ENCODE measurements around the gene CELA3B. TPM values are rescaled to one million over a fixed set of nuclear protein-coding genes. Genes with fewer than 3 reads are reported as not detected.
"Not testable (repeated sequence)": the region's sequence is repeated elsewhere in the genome, so short reads cannot be mapped to it uniquely, and the experiment has no call there.

Gene CELA3B
- total RNA-seq, 1 donor from 2014 or later: not detected

GRCh38 chr1:21941370-21941769, 35.5 kb upstream of the CELA3B start:
- no peak for DNase-seq (ENCODE audit: low spot score)

DNA sequence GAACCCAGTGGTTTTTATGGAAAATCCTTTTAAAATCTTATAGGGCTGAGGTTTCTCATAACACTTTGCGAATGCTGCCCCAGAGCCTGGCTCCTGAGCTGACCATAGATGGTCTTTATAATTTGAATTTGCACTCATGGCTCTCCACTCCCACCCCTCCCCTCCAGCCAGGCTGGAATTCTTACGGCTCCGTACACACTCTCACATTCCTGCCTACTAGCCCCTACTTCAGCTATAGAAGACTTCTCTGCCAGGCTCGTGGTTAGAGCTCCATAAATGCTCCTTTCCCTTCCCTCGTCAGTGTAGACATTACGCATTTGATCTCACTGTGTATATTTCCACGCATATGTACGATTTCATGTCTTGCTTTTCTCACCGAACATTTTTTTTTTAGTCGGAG, 34.4 kb upstream of the CELA3B start:
- DNase-seq (ENCODE audit: low spot score): no peak
- intact Hi-C loops (cut with DNase I): no loop called here

More at GRCh38 chr1:21941370-21941769, 35.5 kb upstream of the CELA3B start:
- intact Hi-C loops (cut with DNase I): no loop called here

- intact Hi-C loops (cut with DNase I); DNase-seq (ENCODE audit: low spot score): not testable (repeated sequence)
Observed at GRCh38 chr1:21942959-21943640, 33.7 kb upstream of the CELA3B start.

DNA sequence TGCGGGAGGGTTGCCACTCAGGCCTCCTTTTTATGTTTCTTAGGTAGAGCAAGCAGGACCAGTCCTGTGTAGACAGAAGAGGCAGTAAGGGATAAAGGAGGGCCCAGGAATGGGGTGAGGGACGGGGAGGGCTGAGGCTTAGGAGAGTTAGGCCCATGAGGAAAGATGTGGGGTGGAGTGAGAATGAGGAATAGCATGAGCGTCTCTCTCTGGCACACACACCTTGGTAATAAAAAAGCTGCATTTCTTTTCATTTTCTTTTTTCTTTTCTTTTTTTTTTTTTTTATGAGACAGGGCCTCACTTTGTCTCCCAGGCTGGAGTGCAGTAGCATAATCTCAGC, 32.1 kb upstream of the CELA3B start:
- DNase-seq (ENCODE audit: low spot score): no peak
- intact Hi-C loops (cut with DNase I): no loop called here

- DNase-seq (ENCODE audit: low spot score): no peak
- intact Hi-C loops (cut with DNase I): no loop called here
Observed at GRCh38 chr1:21946836-21947587, 29.8 kb upstream of the CELA3B start.

DNA sequence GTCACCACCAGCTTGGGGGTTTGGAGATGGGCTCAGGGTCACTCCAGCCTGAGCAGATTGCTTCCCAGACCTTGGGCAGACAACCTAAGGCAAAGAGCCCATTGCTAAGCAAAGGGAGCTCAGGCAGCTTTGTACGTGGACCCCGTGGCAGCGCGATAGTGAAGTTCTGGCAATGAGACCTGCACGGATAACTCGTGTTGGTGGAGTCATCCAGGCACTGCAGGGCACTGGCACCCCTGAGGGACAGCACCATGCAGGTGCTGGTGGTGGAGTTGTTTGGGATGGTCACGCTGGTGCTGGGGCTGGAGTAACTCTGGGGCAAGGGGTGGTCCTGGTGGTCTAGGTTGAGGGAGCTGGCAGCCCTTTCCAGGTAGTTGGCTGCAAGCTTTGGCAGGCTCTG, 26.1 kb upstream of the CELA3B start:
- no peak for DNase-seq (ENCODE audit: low spot score)
- intact Hi-C loops (cut with DNase I): no loop called here

GRCh38 chr1:21951226-21951870, 25.5 kb upstream of the CELA3B start:
- intact Hi-C loops (cut with DNase I): no loop called here
- no peak for DNase-seq (ENCODE audit: low spot score)

DNA sequence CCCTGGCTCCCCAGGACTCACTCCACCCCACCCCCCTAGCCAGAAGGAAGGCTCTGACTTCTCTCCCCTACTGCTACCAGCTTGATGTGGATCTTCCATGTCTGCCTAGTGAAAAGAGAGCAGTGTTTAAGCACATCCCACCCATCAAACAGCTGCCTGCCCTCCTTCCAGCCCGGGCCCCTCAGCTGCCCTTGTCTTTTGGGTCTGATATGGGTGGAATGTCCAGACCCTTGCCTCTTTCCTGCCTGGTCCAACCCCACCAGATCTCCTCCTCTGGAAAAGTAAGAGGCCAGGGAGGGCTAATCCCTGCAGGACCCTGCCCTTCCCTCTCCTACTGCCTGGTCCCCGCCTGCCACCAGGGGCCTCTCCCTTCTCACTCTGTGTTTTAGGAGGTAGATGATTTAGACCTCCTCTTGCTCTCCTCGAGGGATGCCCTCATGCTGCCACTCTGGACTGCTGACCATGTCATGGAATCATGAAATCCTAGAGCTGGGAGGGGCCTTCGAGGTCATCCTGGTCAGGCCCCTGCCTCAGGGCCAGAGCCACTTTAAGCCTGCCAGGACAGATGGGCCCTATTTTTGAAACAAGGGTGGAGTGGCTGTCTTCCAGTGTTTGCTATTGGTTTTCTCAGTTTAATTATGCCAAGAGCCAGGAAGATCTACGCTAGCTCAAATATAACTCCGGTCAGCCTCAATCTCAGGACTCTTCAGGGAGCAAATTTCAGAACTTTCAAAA, 23.9 kb upstream of the CELA3B start:
- intact Hi-C loops (cut with DNase I): no loop called here
- no peak for DNase-seq (ENCODE audit: low spot score)

DNA sequence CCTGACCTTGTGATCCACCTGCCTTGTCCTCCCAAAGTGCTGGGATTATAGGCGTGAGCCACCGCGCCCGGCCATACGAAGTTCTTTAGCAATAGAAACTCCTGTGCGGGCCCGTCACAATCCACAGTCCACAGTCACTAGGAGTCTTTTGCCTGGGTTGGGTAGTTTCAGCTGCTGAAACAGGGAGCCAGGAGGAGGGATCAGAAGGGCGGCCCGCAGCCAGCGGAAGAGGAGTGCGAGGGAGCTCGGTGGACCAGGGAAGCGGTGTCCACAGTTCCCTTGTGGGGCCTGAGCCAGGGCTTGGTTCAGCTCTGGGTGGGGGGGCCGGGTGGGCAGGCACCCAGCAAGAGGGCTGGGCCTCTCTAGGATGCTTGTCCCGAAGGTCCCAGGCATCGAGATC, 21.8 kb upstream of the CELA3B start:
- intact Hi-C loops (cut with DNase I): no loop called here
- DNase-seq (ENCODE audit: low spot score): no peak

- no peak for DNase-seq (ENCODE audit: low spot score)
- intact Hi-C loops (cut with DNase I): loop anchor here (2.0 kb wide), 1 partner anchor 61 kb away; no protein-coding TSS in a partner anchor
Observed at GRCh38 chr1:21955501-21956281, 21.1 kb upstream of the CELA3B start.

DNA sequence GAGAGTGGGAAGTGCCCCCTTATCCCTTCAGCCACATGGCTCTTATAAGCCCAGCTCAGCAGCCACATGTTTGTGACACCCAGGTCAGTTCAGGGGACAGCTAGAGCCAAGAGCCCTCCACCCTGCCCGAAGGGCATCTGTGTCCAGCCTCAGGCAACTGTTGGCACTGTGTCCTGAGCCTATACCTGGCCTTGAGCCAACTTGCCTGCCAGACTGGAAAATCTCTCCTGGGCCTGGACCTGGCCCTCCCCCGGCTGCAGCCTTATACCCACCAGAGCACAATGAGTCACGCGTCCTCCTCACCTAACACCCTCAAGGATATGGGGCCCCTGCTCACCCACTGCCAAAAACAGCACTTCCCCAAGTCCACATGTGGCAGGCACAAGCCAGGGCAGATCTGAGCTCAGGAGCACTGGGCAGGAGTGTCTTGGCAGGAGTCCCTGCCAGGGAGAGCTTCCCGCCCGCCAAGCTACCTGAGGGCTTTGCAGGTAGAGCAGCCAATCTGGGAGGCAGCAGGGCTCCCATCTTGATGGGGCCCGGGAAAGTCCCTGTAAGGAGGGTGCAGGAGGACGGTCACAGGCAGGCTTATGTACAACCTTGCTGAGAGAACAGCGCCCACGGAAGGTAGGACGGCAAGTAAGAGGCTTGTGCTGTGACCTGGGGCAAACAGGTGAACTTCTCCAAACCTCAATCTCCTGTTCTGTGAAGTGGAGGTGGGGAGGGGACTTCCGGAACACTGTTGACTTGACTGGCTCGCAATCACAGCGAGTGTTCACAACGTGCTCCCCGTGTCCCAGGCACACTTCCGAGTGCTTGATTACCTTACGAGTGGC, 19.9 kb upstream of the CELA3B start:
- intact Hi-C loops (cut with DNase I): loop anchor here (2.0 kb wide), 1 partner anchor 62 kb away; no protein-coding TSS in a partner anchor
- DNase-seq (ENCODE audit: low spot score): no peak

DNA sequence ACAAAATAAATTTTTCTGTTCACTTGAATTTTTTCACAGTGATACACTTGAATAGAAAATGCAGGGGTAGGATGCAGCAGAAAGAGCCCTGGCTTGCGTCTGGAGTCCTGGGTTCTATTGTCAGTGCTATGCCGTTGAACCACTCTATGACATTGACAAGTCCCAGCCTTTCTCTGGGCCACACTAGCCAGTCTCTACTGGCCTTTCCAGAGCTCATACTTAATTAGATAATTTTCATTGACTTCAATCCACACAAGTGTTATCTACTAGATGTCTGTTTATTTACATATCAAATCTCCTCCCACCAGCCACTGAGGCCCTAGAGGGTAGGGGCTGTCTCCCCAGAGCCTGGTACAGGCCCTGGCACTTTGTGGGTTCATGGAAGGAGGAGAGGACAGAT, 15.5 kb upstream of the CELA3B start:
- DNase-seq (ENCODE audit: low spot score): no peak
- intact Hi-C loops (cut with DNase I): loop anchor here (5.0 kb wide), 1 partner anchor 94 kb away; no protein-coding TSS in a partner anchor

DNA sequence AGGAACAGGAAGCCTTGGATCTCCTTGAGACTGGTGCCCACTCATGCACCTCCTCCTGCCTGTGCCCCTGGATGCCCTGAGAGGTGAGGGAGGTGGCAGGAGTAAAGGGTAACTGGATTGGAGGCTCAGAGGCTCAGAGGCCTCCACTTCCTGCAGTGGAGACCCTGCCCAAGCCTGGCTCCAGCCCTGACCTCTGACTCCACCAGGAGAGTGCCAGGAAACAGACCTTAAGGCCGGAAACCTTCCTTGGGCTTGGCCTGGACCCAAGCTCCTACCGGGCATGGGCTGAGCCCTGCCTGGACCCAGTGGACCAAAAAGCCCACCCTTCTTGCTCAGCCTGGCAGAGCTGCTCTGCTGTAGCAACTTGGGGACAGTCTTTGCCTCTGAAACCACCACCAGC, 15.0 kb upstream of the CELA3B start:
- intact Hi-C loops (cut with DNase I): loop anchor here (5.0 kb wide), 1 partner anchor 94 kb away; no protein-coding TSS in a partner anchor

GRCh38 chr1:21963477-21964217, 13.2 kb upstream of the CELA3B start:
- intact Hi-C loops (cut with DNase I): loop anchor here (5.0 kb wide), 1 partner anchor 96 kb away; no protein-coding TSS in a partner anchor

More for the DNA sequence above, 15.0 kb upstream of the CELA3B start:
- DNase-seq (ENCODE audit: low spot score): no peak

DNA sequence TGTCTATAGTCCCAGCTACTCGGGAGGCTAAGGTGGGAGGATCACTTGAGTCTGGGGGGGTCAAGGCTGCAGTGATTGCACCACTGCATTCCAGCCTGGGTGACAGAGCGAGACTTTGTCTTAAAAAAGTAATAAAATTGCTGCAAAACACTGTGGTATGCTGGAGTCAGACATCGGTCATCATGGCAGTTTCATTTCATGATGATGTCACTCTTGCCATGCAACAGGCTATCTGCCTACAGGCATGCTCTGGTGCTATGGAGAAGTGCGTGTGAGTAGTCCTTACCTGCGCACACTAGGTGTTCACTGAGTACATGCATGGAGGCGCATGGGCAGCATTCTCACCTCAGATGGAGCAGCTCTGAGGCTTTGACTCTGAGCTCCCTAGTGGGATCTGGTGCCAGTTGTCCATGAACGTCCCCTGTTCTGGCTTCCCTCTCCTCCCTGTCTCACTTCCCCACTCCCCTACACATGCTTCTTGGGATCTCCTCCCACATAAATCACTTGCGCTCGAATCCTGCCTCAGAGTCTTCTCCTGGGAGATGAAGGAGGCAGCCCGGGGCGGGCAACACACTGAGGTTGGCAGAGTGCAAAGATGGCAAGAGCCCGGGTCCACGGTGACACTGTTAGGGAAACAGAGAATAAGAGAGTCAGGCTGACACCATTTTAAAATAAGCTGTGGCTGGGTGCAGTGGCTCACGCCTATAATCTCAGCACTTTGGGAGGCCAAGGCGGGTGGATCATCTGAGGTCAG, 10.4 kb upstream of the CELA3B start:
- peak; percentile 56 for DNase-seq (ENCODE audit: low spot score)
- intact Hi-C loops (cut with DNase I): no loop called here

More at GRCh38 chr1:21963477-21964217, 13.2 kb upstream of the CELA3B start:
- DNase-seq (ENCODE audit: low spot score): peak; percentile 92

- intact Hi-C loops (cut with DNase I); DNase-seq (ENCODE audit: low spot score): not testable (repeated sequence)
Observed at GRCh38 chr1:21967216-21967615, 9.6 kb upstream of the CELA3B start.

GRCh38 chr1:21969066-21969465, 7.8 kb upstream of the CELA3B start:
- intact Hi-C loops (cut with DNase I); DNase-seq (ENCODE audit: low spot score): not testable (repeated sequence)
